ENCODE results near the gene DUSP9. TPM values are rescaled to one million over a fixed set of nuclear protein-coding genes. Genes with fewer than 3 reads are reported as not detected.

DUSP9 gene
- polyA plus RNA-seq, 1 donor (not counting 4 experiments of a cell fraction or from before 2014, with no cell fraction given) = 0.47 TPM

- Histone ChIP-seq H3K4me1 (ENCODE audit: control insufficient read depth, extremely low read depth, insufficient read depth, low read length) (no peaks in the 10 kb centered on the region), H3K36me3 (ENCODE audit: control insufficient read depth in 2 of 2, extremely low read depth in 1 of 2, insufficient read depth in 2 of 2, low read length in 2 of 2) (no peaks in the 10 kb centered on the region), H4K20me1 (ENCODE audit: control insufficient read depth, extremely low read depth, insufficient read depth, low read length) (no peaks in the 10 kb centered on the region), H3K4me2 (ENCODE audit: control insufficient read depth, extremely low read depth, insufficient read depth, low read depth, low read length) (no peak overlapping the region), H3K4me3 (ENCODE audit: control insufficient read depth in 2 of 3, extremely low read depth in 1 of 3, insufficient read depth in 2 of 3, low read depth in 1 of 3, low read length in 3 of 3) (no peak overlapping the region), H2AFZ (ENCODE audit: control insufficient read depth, low read length) (no peak overlapping the region), H3K79me2 (ENCODE audit: control insufficient read depth, insufficient read depth, low read length) (no peaks in the 10 kb centered on the region), H3K27me3 (ENCODE audit: control insufficient read depth, extremely low read depth, insufficient read depth, low read length) (no peaks in the 10 kb centered on the region), H3K9ac (ENCODE audit: control insufficient read depth, extremely low read depth, insufficient read depth, low read length) (no peak overlapping the region), H3K27ac (ENCODE audit: control insufficient read depth, insufficient read depth, low read length) (no peak overlapping the region), H3K9me1 (ENCODE audit: control insufficient read depth, extremely low read depth, insufficient read depth, low read length) (no peaks in the 10 kb centered on the region), H3K9me3 (ENCODE audit: control insufficient read depth, low read depth, low read length) (peaks cover 1% of the 10 kb centered on the region)
- TF ChIP-seq EZH2 (IDR thresholded peaks at IDR 0.05; ENCODE audit: low read length) (no peak), CTCF (optimal IDR thresholded peaks at IDR 0.05 in 1 of 3, IDR thresholded peaks at IDR 0.05 in 1 of 3, conservative IDR thresholded peaks at IDR 0.05 in 1 of 3; ENCODE audit: extremely low read depth in 1 of 3, insufficient read depth in 2 of 3, low read length in 3 of 3) (no peak)
- DNase-seq (ENCODE audit: low read depth, low spot score) = no peak
- dilution Hi-C loops (cut with MboI; ENCODE audit: extremely low pct_ligation_motif_present, low sequenced_read_pairs) = no loop called here
- no peak for FAIRE-seq
Observed at GRCh38 chrX:153628129-153628528, 18.9 kb upstream of the DUSP9 start.

- no peak for TF ChIP-seq CTCF (optimal IDR thresholded peaks at IDR 0.05 in 1 of 3, IDR thresholded peaks at IDR 0.05 in 1 of 3, conservative IDR thresholded peaks at IDR 0.05 in 1 of 3; ENCODE audit: extremely low read depth in 1 of 3, insufficient read depth in 2 of 3, low read length in 3 of 3)
- no peak for TF ChIP-seq EZH2 (IDR thresholded peaks at IDR 0.05; ENCODE audit: low read length)
- Histone ChIP-seq H3K4me1 (ENCODE audit: control insufficient read depth, extremely low read depth, insufficient read depth, low read length) (no peaks in the 10 kb centered on the region), H3K27me3 (ENCODE audit: control insufficient read depth, extremely low read depth, insufficient read depth, low read length) (no peaks in the 10 kb centered on the region), H3K27ac (ENCODE audit: control insufficient read depth, insufficient read depth, low read length) (no peak overlapping the region), H3K4me3 (ENCODE audit: control insufficient read depth in 2 of 3, extremely low read depth in 1 of 3, insufficient read depth in 2 of 3, low read depth in 1 of 3, low read length in 3 of 3) (no peak overlapping the region), H3K79me2 (ENCODE audit: control insufficient read depth, insufficient read depth, low read length) (no peaks in the 10 kb centered on the region), H4K20me1 (ENCODE audit: control insufficient read depth, extremely low read depth, insufficient read depth, low read length) (no peaks in the 10 kb centered on the region), H3K4me2 (ENCODE audit: control insufficient read depth, extremely low read depth, insufficient read depth, low read depth, low read length) (no peak overlapping the region), H2AFZ (ENCODE audit: control insufficient read depth, low read length) (no peak overlapping the region), H3K9ac (ENCODE audit: control insufficient read depth, extremely low read depth, insufficient read depth, low read length) (no peak overlapping the region), H3K36me3 (ENCODE audit: control insufficient read depth in 2 of 2, extremely low read depth in 1 of 2, insufficient read depth in 2 of 2, low read length in 2 of 2) (no peaks in the 10 kb centered on the region), H3K9me3 (ENCODE audit: control insufficient read depth, low read depth, low read length) (peaks cover 2% of the 10 kb centered on the region), H3K9me1 (ENCODE audit: control insufficient read depth, extremely low read depth, insufficient read depth, low read length) (no peaks in the 10 kb centered on the region)
- no peak for FAIRE-seq
- no peak for DNase-seq (ENCODE audit: low read depth, low spot score)
- dilution Hi-C loops (cut with MboI; ENCODE audit: extremely low pct_ligation_motif_present, low sequenced_read_pairs) = no loop called here
Observed at GRCh38 chrX:153628665-153629064, 18.3 kb upstream of the DUSP9 start.

Measured in keratinocyte (primary cell).